Prostate gland (tissue), 2 donors: Measurements from ENCODE around the gene TBX18.

Source experiments
- CTCF ChIP-seq, 4 experiments: fragments of 200-600 bp in 2 of 4; fragments of 450-650 bp in 2 of 4; sonication (generic) in 2 of 4; IDR thresholded peaks; 1 replicate in 3 of 4; 2 replicates in 1 of 4; pipeline ENCODE4 v1.5.1; 2016 to 2019; ENCODE audit warnings: antibody characterized with exemption in 4 of 4, mild to moderate bottlenecking in 2 of 4, moderate library complexity in 2 of 4
- POLR2AphosphoS5 ChIP-seq: sonication (generic); formaldehyde crosslinking; IDR thresholded peaks from one replicate; pipeline ENCODE4 v1.6.1; 2017; ENCODE audit warnings: antibody characterized with exemption

- TF ChIP-seq POLR2AphosphoS5 (no peak), CTCF (IDR thresholded peaks at IDR 0.05) (no peak)
Observed at GRCh38 chr6:84756877-84757276, 7.5 kb downstream of the TBX18 start.
